Adrenal gland (tissue), 12 donors: ENCODE results near the gene FES. TPM values are rescaled to one million over a fixed set of nuclear protein-coding genes. Genes with fewer than 3 reads are reported as not detected.
"Not testable (repeated sequence)": the region's sequence is repeated elsewhere in the genome, so short reads cannot be mapped to it uniquely, and the experiment has no call there.

Experiments used
- DNase-seq, 7 donors: peaks; one replicate each; pipeline ENCODE4 v3.0.0-alpha.2; 2019 to 2020
- H3K27ac ChIP-seq, 5 donors: fragments of 200-600 bp; sonication (generic) in 4 of 5; 1 replicate in 3 of 5; 2 replicates in 2 of 5; pipeline versions ENCODE4 v1.5.1 to v1.8.0; 2016 to 2020; ENCODE audit warnings: mild to moderate bottlenecking in 1 of 5
- H3K27me3 ChIP-seq: fragments of 200-600 bp; 2 replicates; pipeline ENCODE4 v1.8.0; 2021
- H3K36me3 ChIP-seq, 2 donors: fragments of 200-600 bp; replicated peaks in 1 of 2; 1 replicate in 1 of 2; 2 replicates in 1 of 2; pipeline versions ENCODE4 v1.5.1 to v1.8.0; 2018 to 2022
- H3K4me1 ChIP-seq, 2 donors: fragments of 200-600 bp; replicated peaks in 1 of 2; 1 replicate in 1 of 2; 2 replicates in 1 of 2; pipeline versions ENCODE4 v1.5.1 to v1.8.0; 2018 to 2021
- H3K4me3 ChIP-seq, 4 donors: fragments of 200-600 bp; sonication (generic) in 3 of 4; one replicate each; pipeline ENCODE4 v1.5.1; 2016 to 2018
- H3K9me3 ChIP-seq, 3 donors: fragments of 200-600 bp; sonication (generic) in 1 of 3; replicated peaks in 1 of 3; 1 replicate in 2 of 3; 2 replicates in 1 of 3; pipeline versions ENCODE4 v1.5.1 to v1.8.0; 2016 to 2021
- POLR2A ChIP-seq, 2 donors: fragments of 450-650 bp; IDR thresholded peaks; one replicate each; pipeline ENCODE4 v1.6.1; 2017; ENCODE audit warnings: antibody characterized with exemption in 2 of 2, mild to moderate bottlenecking in 2 of 2, moderate library complexity in 1 of 2
- WGBS, 4 donors: extraction: QIAGEN DNeasy Blood & Tissue Kit in 2 of 4; methylation state at CpG; one replicate each; pipeline versions ENCODE4 v1.1.5 to v1.1.7; 2013 to 2017; 5-methylcytosine and 5-hydroxymethylcytosine counted together
- intact Hi-C, 2 donors: fragments of 100-400 bp; cut with DNase I; formaldehyde crosslinking; loops; one replicate each; pipeline versions ENCODE4 v1.14.1 to v1.15.0; 2022 to 2023
- polyA plus RNA-seq, 3 donors: library from polyadenylated mRNA; stranded (reverse); fragments of 200-250 nt in 2 of 3; fragments of 350-450 nt in 1 of 3; fragmentation: Illumina TruSeq in 1 of 3; extraction: RNeasy Lipid Tissue Mini Kit (QIAGEN cat#74804) in 1 of 3; gene quantifications; one replicate each; pipeline ENCODE4 v1.2.3, GENCODE V29; 2013 to 2014
- total RNA-seq, 9 donors: library from RNA; depleted of rRNA in 4 of 9; stranded (reverse); fragments of >200 nt in 4 of 9; fragments of 120-200 nt in 1 of 9; fragmentation: NEBNext Ultra II Directional in 1 of 9; extraction: Animal tissue kit (Norgen Biotek cat#: 25700) in 1 of 9; gene quantifications; one replicate each; pipeline versions ENCODE4 v1.1.0 to v1.2.4, GENCODE V29; 2013 to 2023
- TF ChIP-seq, protein P1 (sequence below), 6 experiments: fragments of 450-650 bp in 4 of 6; fragments of 200-600 bp in 2 of 6; sonication (generic) in 1 of 6; IDR thresholded peaks; 1 replicate in 5 of 6; 2 replicates in 1 of 6; pipeline versions ENCODE4 v1.5.1 to v1.8.0; 2016 to 2021; ENCODE audit warnings: antibody characterized with exemption in 6 of 6, mild to moderate bottlenecking in 2 of 6, moderate library complexity in 1 of 6
- donor health status: healthy with polysubstance abuse.
- donor health status: Bipolar disorder and iron deficiency.
- donor health status: DM: yes; HTN: yes; CAD: no.
- donor health status: DM: no; HTN: no; CAD: no.
- donor health status: DM: no; HTN: no; CAD: no.
- donor health status: DM: yes; HTN: yes; CAD: no.

Gene FES
- total and polyA plus RNA-seq, 12 donors: 2.3 to 82.3 (median 24.9) TPM

DNA sequence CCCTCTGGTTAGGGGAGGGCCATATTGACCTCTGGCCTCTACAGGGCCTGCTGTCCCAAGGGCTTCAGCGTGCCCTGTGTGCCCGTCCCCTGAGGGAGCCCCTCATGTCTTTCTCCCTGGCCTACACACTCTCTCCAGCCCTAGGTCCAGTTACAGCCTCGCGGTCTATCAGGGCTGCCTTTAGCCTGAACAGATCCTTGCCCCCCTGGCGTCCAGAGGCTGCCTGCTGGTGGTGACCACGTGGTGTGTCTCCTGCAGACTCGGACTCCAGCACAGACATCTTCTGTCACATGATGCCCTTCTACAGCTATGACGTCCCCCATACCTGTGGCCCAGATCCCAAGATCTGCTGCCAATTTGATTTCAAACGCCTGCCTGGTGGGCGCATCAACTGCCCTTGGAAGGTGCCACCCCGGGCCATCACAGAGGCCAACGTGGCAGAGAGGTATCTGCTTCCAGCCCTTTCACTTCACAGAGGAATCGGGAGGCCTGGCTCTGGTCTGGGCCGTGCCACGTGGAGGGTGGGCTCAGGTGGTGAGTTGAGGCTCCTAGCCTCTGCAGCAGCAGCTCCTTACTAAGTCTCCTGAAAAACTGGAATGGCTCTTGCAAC is 22.9 kb downstream of the FES start:
- no peak overlapping the region for H3K27ac ChIP-seq

DNA sequence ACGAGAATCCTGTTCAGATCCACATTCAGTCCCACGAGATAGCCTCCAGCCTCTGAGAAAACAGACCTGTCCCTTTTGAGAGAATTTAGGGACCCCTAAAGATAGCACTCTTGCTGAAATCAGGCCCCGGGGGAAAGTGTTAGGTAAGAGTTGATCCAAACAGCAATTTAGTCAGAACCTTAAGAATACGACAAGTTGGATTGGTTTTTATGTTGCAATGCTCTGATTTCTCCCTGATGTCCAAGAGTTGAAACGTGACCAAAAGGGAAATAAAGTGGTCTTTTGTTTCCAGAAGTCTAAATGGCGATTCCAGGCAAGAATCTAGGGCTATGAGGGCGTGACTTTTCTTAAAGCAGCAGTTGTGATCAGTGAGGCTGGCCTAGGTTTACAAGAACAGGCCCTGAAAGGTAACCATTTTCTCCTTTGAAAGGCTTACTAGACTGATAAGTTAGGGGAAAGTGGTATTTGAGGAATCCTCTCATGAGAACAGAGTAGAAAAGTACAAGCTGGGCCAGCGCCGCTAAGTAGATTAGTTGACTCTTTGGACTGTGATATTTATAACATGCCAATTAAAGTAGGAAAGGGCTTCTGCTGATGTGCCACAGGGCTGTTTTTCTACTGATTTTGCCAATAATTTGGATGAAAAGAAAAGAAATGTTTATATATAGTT is 23.7 kb downstream of the FES start:
- Histone ChIP-seq H3K36me3 (peaks cover 0 to 82% of the 10 kb centered on the region in 2 donors), H3K4me1 (peaks cover 9 to 11% of the 10 kb centered on the region in 2 donors), H3K27ac (no peak overlapping the region), H3K9me3 (no peaks in the 10 kb centered on the region), H3K4me3 (no peak overlapping the region), H3K27me3 (no peaks in the 10 kb centered on the region)
- TF ChIP-seq, protein P1, sequence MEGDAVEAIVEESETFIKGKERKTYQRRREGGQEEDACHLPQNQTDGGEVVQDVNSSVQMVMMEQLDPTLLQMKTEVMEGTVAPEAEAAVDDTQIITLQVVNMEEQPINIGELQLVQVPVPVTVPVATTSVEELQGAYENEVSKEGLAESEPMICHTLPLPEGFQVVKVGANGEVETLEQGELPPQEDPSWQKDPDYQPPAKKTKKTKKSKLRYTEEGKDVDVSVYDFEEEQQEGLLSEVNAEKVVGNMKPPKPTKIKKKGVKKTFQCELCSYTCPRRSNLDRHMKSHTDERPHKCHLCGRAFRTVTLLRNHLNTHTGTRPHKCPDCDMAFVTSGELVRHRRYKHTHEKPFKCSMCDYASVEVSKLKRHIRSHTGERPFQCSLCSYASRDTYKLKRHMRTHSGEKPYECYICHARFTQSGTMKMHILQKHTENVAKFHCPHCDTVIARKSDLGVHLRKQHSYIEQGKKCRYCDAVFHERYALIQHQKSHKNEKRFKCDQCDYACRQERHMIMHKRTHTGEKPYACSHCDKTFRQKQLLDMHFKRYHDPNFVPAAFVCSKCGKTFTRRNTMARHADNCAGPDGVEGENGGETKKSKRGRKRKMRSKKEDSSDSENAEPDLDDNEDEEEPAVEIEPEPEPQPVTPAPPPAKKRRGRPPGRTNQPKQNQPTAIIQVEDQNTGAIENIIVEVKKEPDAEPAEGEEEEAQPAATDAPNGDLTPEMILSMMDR (IDR thresholded peaks at IDR 0.05): no peak
- no peak for TF ChIP-seq POLR2A (IDR thresholded peaks at IDR 0.05)
- intact Hi-C loops: no loop called here
- WGBS, 4 donors: 85 to 91% (median 87%) methylated on average over 9 of the region's 9 CpGs
- no peak for DNase-seq

More for the DNA sequence above, 22.9 kb downstream of the FES start:
- DNase-seq: no peak
- Histone ChIP-seq H3K9me3 (no peaks in the 10 kb centered on the region), H3K36me3 (peaks cover 0 to 73% of the 10 kb centered on the region in 2 donors), H3K4me1 (peaks cover 9 to 11% of the 10 kb centered on the region in 2 donors), H3K27me3 (no peaks in the 10 kb centered on the region), H3K4me3 (no peak overlapping the region)
- intact Hi-C loops: no loop called here
- 80 to 89% (median 85%) methylated on average over 11 to 15 of the region's 15 CpGs for WGBS, 4 donors
- TF ChIP-seq, protein P1 (IDR thresholded peaks at IDR 0.05): no peak
- TF ChIP-seq POLR2A (IDR thresholded peaks at IDR 0.05): no peak

DNA sequence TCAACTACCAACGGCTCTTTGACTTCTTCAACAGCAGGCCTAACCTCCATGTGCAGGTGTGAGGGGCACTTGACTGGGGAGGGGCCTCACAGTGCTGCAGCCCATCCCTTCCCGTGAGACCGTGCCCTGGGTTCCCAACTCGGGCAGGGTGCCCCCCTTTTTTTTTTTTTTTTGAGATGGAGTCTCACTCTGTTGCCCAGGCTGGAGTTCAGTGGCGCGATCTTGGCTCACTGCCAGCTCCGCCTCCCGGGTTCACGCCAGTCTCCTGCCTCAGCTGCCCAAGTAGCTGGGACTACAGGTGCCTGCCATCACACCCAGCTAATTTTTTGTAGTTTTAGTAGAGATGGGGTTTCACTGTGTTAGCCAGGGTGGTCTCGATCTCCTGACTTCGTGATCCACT is 25.1 kb downstream of the FES start:
- H3K9me3 ChIP-seq, H3K27me3 ChIP-seq, H3K4me3 ChIP-seq, H3K27ac ChIP-seq, intact Hi-C loops, DNase-seq, H3K4me1 ChIP-seq: not testable (repeated sequence)
- 82 to 90% (median 85%) methylated on average over 6 to 11 of the region's 11 CpGs for WGBS, 4 donors
- H3K36me3 ChIP-seq: peaks cover 0 to 96% of the 10 kb centered on the region in 2 donors

DNA sequence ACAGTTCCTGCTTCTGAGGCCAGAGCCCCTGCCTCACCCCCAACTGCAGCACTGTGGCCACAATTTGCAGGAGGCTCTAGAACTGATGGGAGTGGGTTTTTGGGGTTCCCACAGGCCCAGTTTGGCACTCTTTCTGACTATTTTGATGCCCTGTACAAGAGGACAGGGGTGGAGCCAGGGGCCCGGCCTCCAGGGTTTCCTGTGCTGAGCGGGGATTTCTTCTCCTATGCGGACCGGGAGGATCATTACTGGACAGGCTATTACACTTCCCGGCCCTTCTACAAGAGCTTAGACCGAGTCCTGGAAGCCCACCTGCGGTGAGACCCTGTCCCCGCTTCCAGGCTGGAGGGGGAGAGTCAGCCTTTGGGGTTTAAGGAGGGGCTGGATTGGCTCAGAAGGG is 25.7 kb downstream of the FES start:
- no peak for DNase-seq
- Histone ChIP-seq H3K9me3 (no peaks in the 10 kb centered on the region), H3K36me3 (peaks cover 0 to 100% of the 10 kb centered on the region in 2 donors), H3K4me3 (no peak overlapping the region), H3K4me1 (peaks cover 1 to 3% of the 10 kb centered on the region in 2 donors), H3K27ac (no peak overlapping the region), H3K27me3 (no peaks in the 10 kb centered on the region)
- TF ChIP-seq, protein P1 (IDR thresholded peaks at IDR 0.05): no peak
- TF ChIP-seq POLR2A (IDR thresholded peaks at IDR 0.05): no peak
- intact Hi-C loops: no loop called here
- 86 to 98% (median 93%) methylated on average over 1 to 8 of the region's 8 CpGs for WGBS, 4 donors
